ENCODE measurements around the gene LAMA4.

- no peak for TF ChIP-seq ZNF274 (IDR thresholded peaks at IDR 0.05; ENCODE audit: low read depth, low read length)
- TF ChIP-seq YY1 (IDR thresholded peaks at IDR 0.05; ENCODE audit: insufficient read depth, insufficient read length): no peak
Measured at GRCh38 chr6:112272799-112273198, 18.4 kb upstream of the LAMA4 start.

Measured in NT2/D1 (cell line).